ENCODE measurements around the gene PLEKHM3.

DNA sequence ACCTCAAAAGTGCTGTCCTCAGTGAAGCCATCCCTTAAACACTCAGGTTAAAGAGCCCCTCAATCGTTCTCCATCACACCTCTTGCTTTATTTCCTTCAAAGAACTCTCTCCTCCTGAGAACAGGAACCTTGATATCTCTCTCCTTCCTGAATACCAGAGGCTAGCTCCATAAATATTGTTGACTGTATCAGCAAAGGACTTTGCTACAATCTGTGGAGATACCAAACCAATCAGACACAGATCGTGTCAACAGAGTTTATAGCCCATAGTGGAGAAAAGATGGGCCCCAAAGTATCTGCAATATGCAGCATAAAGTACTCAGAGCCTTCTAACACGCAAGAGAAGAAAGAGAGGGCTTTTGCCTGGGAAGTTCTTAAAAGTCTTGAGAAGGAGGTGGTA lies 36.4 kb downstream of the PLEKHM3 start:
- TF ChIP-seq, protein P1, sequence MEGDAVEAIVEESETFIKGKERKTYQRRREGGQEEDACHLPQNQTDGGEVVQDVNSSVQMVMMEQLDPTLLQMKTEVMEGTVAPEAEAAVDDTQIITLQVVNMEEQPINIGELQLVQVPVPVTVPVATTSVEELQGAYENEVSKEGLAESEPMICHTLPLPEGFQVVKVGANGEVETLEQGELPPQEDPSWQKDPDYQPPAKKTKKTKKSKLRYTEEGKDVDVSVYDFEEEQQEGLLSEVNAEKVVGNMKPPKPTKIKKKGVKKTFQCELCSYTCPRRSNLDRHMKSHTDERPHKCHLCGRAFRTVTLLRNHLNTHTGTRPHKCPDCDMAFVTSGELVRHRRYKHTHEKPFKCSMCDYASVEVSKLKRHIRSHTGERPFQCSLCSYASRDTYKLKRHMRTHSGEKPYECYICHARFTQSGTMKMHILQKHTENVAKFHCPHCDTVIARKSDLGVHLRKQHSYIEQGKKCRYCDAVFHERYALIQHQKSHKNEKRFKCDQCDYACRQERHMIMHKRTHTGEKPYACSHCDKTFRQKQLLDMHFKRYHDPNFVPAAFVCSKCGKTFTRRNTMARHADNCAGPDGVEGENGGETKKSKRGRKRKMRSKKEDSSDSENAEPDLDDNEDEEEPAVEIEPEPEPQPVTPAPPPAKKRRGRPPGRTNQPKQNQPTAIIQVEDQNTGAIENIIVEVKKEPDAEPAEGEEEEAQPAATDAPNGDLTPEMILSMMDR (IDR thresholded peaks at IDR 0.05; ENCODE audit: low read depth, low read length), result no peak
- no peak for TF ChIP-seq POLR2A (IDR thresholded peaks at IDR 0.05; ENCODE audit: extremely low read depth, insufficient read length)
